Neural cell (in vitro differentiated cells): ENCODE data around the gene AFF1. TPM values are rescaled to one million over a fixed set of nuclear protein-coding genes. Genes with fewer than 3 reads are reported as not detected.

ENCODE experiments used
- H2AFZ ChIP-seq: fragments of 200-600, 300-800 bp; sonication (generic), shearing (Covaris generic); 2 replicates; pipeline ENCODE4 v1.6.0; 2014; ENCODE audit warnings: low read depth, mild to moderate bottlenecking, antibody characterized with exemption, low read length, moderate library complexity
- H3F3A ChIP-seq: fragments of 200-600 bp; shearing (Covaris generic); 2 replicates; pipeline ENCODE4 v1.6.1; 2016; ENCODE audit warnings: mild to moderate bottlenecking, moderate library complexity, mixed read lengths, antibody characterized with exemption, low read length; ENCODE audit not compliant: insufficient read depth, poor library complexity, severe bottlenecking
- H3K27ac ChIP-seq: fragments of 200-600, 300-800 bp; sonication (generic), shearing (Covaris generic); 2 replicates; pipeline ENCODE4 v1.5.1; 2014; ENCODE audit warnings: mild to moderate bottlenecking, low read length, moderate library complexity
- H3K27me3 ChIP-seq: fragments of 300-800, 200-600 bp; sonication (generic), shearing (Covaris generic); 2 replicates; pipeline ENCODE4 v1.6.0; 2014; ENCODE audit warnings: mild to moderate bottlenecking, low read depth, low read length, moderate library complexity; ENCODE audit not compliant: insufficient read depth
- H3K36me3 ChIP-seq: fragments of 300-800, 200-600 bp; sonication (generic), shearing (Covaris generic); 2 replicates; pipeline ENCODE4 v1.5.1; 2014; ENCODE audit warnings: mild to moderate bottlenecking, antibody characterized with exemption, low read length, moderate library complexity; ENCODE audit not compliant: insufficient read depth
- H3K4me2 ChIP-seq: fragments of 300-800, 200-600 bp; sonication (generic), shearing (Covaris generic); 2 replicates; pipeline ENCODE4 v1.6.0; 2014; ENCODE audit warnings: mild to moderate bottlenecking, low read length
- H3K4me3 ChIP-seq: fragments of 300-800, 200-600 bp; sonication (generic), shearing (Covaris generic); 2 replicates; pipeline ENCODE4 v1.5.1; 2014; ENCODE audit warnings: mild to moderate bottlenecking, low read length, moderate library complexity
- H3K79me2 ChIP-seq: fragments of 200-600 bp; shearing (Covaris generic); replicated peaks from 2 replicates; pipeline ENCODE4 v1.6.0; 2014; ENCODE audit warnings: mild to moderate bottlenecking, low read length, moderate library complexity; ENCODE audit not compliant: insufficient read depth
- H3K9ac ChIP-seq: fragments of 300-800, 200-600 bp; sonication (generic), shearing (Covaris generic); 2 replicates; pipeline ENCODE4 v1.6.1; 2016; ENCODE audit warnings: mild to moderate bottlenecking, low read length, mixed read lengths
- H3K9me2 ChIP-seq: fragments of 200-600 bp; shearing (Covaris generic); 2 replicates; pipeline ENCODE4 v1.6.1; 2016; ENCODE audit warnings: mild to moderate bottlenecking, low read length, mixed read lengths; ENCODE audit not compliant: insufficient read depth
- H3K9me3 ChIP-seq: fragments of 200-600, 300-800 bp; sonication (generic), shearing (Covaris generic); 2 replicates; pipeline ENCODE4 v1.6.1; 2016; ENCODE audit warnings: mild to moderate bottlenecking, mixed run types, low read length, moderate library complexity, mixed read lengths
- H4K20me1 ChIP-seq: fragments of 200-600 bp; shearing (Covaris generic); 2 replicates; pipeline ENCODE4 v1.6.1; 2016; ENCODE audit warnings: mild to moderate bottlenecking, mixed run types; ENCODE audit not compliant: insufficient read depth
- CTCF ChIP-seq: fragments of 450-650 bp; IDR thresholded peaks from 2 replicates; pipeline ENCODE4 v1.5.1; 2014; ENCODE audit warnings: antibody characterized with exemption, mild to moderate bottlenecking, moderate library complexity; ENCODE audit not compliant: poor library complexity, severe bottlenecking
- EP300 ChIP-seq: fragments of 450-650 bp; conservative IDR thresholded peaks from 2 replicates; pipeline ENCODE4 v1.6.1; 2014; ENCODE audit warnings: antibody characterized with exemption, mild to moderate bottlenecking, moderate library complexity; ENCODE audit not compliant: poor library complexity, severe bottlenecking
- EZH2 ChIP-seq: fragments of 200-600, 300-800 bp; shearing (Covaris generic), sonication (generic); IDR thresholded peaks from 2 replicates; pipeline ENCODE4 v1.6.1; 2014; ENCODE audit warnings: antibody characterized with exemption, low read length, borderline replicate concordance, mild to moderate bottlenecking; ENCODE audit not compliant: insufficient read depth, poor library complexity, severe bottlenecking
- MXI1 ChIP-seq: fragments of 450-650 bp; conservative IDR thresholded peaks from 2 replicates; pipeline ENCODE4 v1.6.1; 2014; ENCODE audit warnings: antibody characterized with exemption, mild to moderate bottlenecking; ENCODE audit not compliant: poor library complexity, severe bottlenecking
- POLR2AphosphoS5 ChIP-seq: IDR thresholded peaks from 2 replicates; pipeline ENCODE4 v1.6.1; 2012
- RAD21 ChIP-seq: fragments of 450-650 bp; conservative IDR thresholded peaks from 2 replicates; pipeline ENCODE4 v1.6.1; 2014; ENCODE audit warnings: antibody characterized with exemption, mild to moderate bottlenecking, moderate library complexity
- SMC3 ChIP-seq: fragments of 450-650 bp; conservative IDR thresholded peaks from 2 replicates; pipeline ENCODE4 v1.6.1; 2014; ENCODE audit warnings: antibody characterized with exemption, mild to moderate bottlenecking, moderate library complexity; ENCODE audit not compliant: poor library complexity
- TAF1 ChIP-seq: IDR thresholded peaks from 2 replicates; pipeline ENCODE4 v1.6.1; 2012; ENCODE audit warnings: low read depth
- polyA plus RNA-seq: library from polyadenylated mRNA; depleted of rRNA; stranded (reverse); fragments of >200 nt; gene quantifications from 2 replicates; pipeline ENCODE4 v1.2.3, GENCODE V29; 2014
- TF ChIP-seq, protein P1 (sequence below): IDR thresholded peaks from 2 replicates; pipeline ENCODE4 v1.6.1; 2012; ENCODE audit warnings: borderline replicate concordance

AFF1 gene
- polyA plus RNA-seq, 1 donor from 2014 or later: 0.63 TPM

GRCh38 chr4:87031920-87032319 lies 97.1 kb downstream of the AFF1 start:
- no peak overlapping the region for H3K4me3 ChIP-seq
- H4K20me1 ChIP-seq: no peaks in the 10 kb centered on the region
- H3K9me3 ChIP-seq: no peaks in the 10 kb centered on the region
- no peaks in the 10 kb centered on the region for H3K27me3 ChIP-seq
- H3K4me2 ChIP-seq: no peak overlapping the region
- H3K27ac ChIP-seq: no peak overlapping the region
- H3K9me2 ChIP-seq: no peaks in the 10 kb centered on the region
- H3K36me3 ChIP-seq: no peaks in the 10 kb centered on the region
- H3K79me2 ChIP-seq: peaks cover 47% of the 10 kb centered on the region
- no peak for TF ChIP-seq SMC3
- TF ChIP-seq POLR2AphosphoS5: no peak
- no peak for TF ChIP-seq RAD21
- TF ChIP-seq MXI1: no peak
- no peaks in the 10 kb centered on the region for H3F3A ChIP-seq
- no peak overlapping the region for H2AFZ ChIP-seq
- no peak overlapping the region for H3K9ac ChIP-seq

DNA sequence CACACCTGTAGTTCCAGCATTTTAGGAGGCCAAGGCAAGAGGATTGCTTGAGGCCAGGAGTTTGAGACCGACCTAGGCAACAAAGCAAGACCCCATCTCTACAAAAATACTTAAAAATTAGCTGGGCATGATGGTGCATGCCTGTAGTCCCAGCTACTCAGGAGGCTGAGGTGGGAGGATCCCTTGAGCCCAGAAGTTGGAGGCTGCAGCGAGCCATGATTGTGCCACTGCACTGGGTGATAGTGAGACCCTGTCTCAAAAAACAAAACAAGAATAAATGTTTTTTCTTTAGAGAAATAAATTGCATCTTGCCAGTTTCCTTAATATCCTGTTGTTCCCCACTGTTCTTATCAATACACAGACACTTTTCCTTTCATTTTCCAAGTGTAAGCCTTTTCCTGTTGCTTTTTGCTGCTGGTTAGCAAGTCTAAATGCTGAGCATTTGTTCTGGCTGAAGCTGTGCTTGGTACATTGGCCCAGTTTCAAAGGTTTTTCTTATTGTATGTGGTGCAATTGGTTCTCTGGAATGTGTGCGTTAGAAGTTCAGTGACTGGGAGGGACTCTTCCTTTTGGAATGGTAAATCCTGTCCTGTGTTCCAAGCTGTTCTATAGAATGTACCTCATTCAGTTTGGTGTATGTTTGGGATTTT lies 98.2 kb downstream of the AFF1 start:
- Histone ChIP-seq H3K79me2 (peaks cover 49% of the 10 kb centered on the region), H3K9me2 (no peaks in the 10 kb centered on the region), H3K4me2 (no peak overlapping the region), H3F3A (no peaks in the 10 kb centered on the region), H3K36me3 (no peaks in the 10 kb centered on the region), H3K9me3 (no peaks in the 10 kb centered on the region), H3K9ac (no peak overlapping the region), H3K27ac (no peak overlapping the region), H4K20me1 (no peaks in the 10 kb centered on the region), H2AFZ (no peak overlapping the region), H3K27me3 (no peaks in the 10 kb centered on the region), H3K4me3 (no peak overlapping the region)
- TF ChIP-seq EP300: no peak
- TF ChIP-seq EZH2: no peak

DNA sequence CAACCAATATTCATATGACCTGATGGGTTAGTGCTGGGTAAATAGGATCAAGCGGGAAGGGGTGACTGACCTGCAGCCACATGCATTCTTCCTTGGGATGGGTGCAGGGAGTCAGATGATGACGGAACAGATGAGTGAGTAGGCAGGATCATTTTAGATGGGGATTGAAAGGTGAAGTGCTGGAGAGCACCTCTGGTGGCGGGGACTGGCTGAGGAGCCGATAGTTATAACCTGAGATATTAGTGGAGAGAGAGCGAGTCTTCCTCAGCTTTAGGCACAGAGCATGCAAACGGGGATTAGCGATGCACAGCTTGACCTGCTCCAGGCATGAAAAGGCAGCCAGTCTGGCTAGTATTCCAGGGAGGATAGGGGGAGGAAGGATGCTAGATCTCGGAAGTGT lies 99.1 kb downstream of the AFF1 start:
- H3K4me3 ChIP-seq: no peak overlapping the region
- no peaks in the 10 kb centered on the region for H3K9me3 ChIP-seq
- H3K36me3 ChIP-seq: no peaks in the 10 kb centered on the region
- H4K20me1 ChIP-seq: no peaks in the 10 kb centered on the region
- peaks cover 7% of the 10 kb centered on the region for H3F3A ChIP-seq
- H3K9me2 ChIP-seq: no peaks in the 10 kb centered on the region
- no peak overlapping the region for H3K4me2 ChIP-seq
- TF ChIP-seq MXI1 (no peak), RAD21 (no peak), EZH2 (no peak), EP300 (no peak), TAF1 (no peak), POLR2AphosphoS5 (no peak), CTCF (no peak), SMC3 (no peak)
- TF ChIP-seq, protein P1, sequence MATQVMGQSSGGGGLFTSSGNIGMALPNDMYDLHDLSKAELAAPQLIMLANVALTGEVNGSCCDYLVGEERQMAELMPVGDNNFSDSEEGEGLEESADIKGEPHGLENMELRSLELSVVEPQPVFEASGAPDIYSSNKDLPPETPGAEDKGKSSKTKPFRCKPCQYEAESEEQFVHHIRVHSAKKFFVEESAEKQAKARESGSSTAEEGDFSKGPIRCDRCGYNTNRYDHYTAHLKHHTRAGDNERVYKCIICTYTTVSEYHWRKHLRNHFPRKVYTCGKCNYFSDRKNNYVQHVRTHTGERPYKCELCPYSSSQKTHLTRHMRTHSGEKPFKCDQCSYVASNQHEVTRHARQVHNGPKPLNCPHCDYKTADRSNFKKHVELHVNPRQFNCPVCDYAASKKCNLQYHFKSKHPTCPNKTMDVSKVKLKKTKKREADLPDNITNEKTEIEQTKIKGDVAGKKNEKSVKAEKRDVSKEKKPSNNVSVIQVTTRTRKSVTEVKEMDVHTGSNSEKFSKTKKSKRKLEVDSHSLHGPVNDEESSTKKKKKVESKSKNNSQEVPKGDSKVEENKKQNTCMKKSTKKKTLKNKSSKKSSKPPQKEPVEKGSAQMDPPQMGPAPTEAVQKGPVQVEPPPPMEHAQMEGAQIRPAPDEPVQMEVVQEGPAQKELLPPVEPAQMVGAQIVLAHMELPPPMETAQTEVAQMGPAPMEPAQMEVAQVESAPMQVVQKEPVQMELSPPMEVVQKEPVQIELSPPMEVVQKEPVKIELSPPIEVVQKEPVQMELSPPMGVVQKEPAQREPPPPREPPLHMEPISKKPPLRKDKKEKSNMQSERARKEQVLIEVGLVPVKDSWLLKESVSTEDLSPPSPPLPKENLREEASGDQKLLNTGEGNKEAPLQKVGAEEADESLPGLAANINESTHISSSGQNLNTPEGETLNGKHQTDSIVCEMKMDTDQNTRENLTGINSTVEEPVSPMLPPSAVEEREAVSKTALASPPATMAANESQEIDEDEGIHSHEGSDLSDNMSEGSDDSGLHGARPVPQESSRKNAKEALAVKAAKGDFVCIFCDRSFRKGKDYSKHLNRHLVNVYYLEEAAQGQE: no peak
- H3K79me2 ChIP-seq: peaks cover 45% of the 10 kb centered on the region
- H2AFZ ChIP-seq: no peak overlapping the region
- H3K27me3 ChIP-seq: no peaks in the 10 kb centered on the region
- H3K27ac ChIP-seq: no peak overlapping the region
- no peak overlapping the region for H3K9ac ChIP-seq
